Ishikawa (cell line): ENCODE measurements around the gene YTHDF1.

Experiments used
- CEBPB ChIP-seq: IDR thresholded peaks from 2 replicates; pipeline ENCODE4 v1.6.1; 2012
- MAX ChIP-seq: IDR thresholded peaks from 2 replicates; pipeline ENCODE4 v1.6.1; 2012
- TAF1 ChIP-seq: IDR thresholded peaks from 2 replicates; pipeline ENCODE4 v1.6.1; 2012; ENCODE audit warnings: low read depth, mild to moderate bottlenecking
- TCF12 ChIP-seq: IDR thresholded peaks from 2 replicates; pipeline ENCODE4 v1.6.1; 2012; ENCODE audit warnings: low read depth
- TEAD4 ChIP-seq: IDR thresholded peaks from 2 replicates; pipeline ENCODE4 v1.6.1; 2012

GRCh38 chr20:63208346-63208909 is 7.5 kb downstream of the YTHDF1 start:
- no peak for TF ChIP-seq TCF12
- no peak for TF ChIP-seq TAF1
- no peak for TF ChIP-seq MAX
- TF ChIP-seq TEAD4 = no peak
- TF ChIP-seq CEBPB = no peak
